GM18519 (cell line): Measurements from ENCODE around the gene SND1.

ENCODE experiments used
- ATAC-seq: cut with Tn5 transposase; IDR thresholded peaks from one replicate; pipeline ENCODE4 v1.9.1; 2021; ENCODE audit warnings: mild to moderate bottlenecking, moderate library complexity; ENCODE audit not compliant: unreplicated experiment, low FRiP score

Gene SND1

GRCh38 chr7:127976056-127976737, 324.2 kb downstream of the SND1 start:
- no peak for ATAC-seq

- ATAC-seq, result no peak
Measured at GRCh38 chr7:127976738-127977120, 324.7 kb downstream of the SND1 start.

GRCh38 chr7:127978421-127978820, 326.4 kb downstream of the SND1 start:
- ATAC-seq, result no peak

GRCh38 chr7:127979113-127979727, 327.2 kb downstream of the SND1 start:
- no peak for ATAC-seq

GRCh38 chr7:127979728-127980126, 327.7 kb downstream of the SND1 start:
- ATAC-seq, result no peak

GRCh38 chr7:127980901-127981300, 328.9 kb downstream of the SND1 start:
- no peak for ATAC-seq

GRCh38 chr7:127981965-127982364, 330.0 kb downstream of the SND1 start:
- no peak for ATAC-seq

GRCh38 chr7:127983804-127984332, 331.9 kb downstream of the SND1 start:
- ATAC-seq, result no peak

- ATAC-seq, result no peak
Measured at GRCh38 chr7:127986581-127987521, 334.9 kb downstream of the SND1 start.

GRCh38 chr7:127988751-127989150, 336.8 kb downstream of the SND1 start:
- no peak for ATAC-seq

- no peak for ATAC-seq
Measured at GRCh38 chr7:127993317-127993716, 341.3 kb downstream of the SND1 start.

GRCh38 chr7:127993987-127994386, 342.0 kb downstream of the SND1 start:
- ATAC-seq, result no peak

GRCh38 chr7:127995156-127995880, 343.3 kb downstream of the SND1 start:
- no peak for ATAC-seq

- no peak for ATAC-seq
Measured at GRCh38 chr7:127995881-127996215, 343.9 kb downstream of the SND1 start.

- no peak for ATAC-seq
Measured at GRCh38 chr7:127996253-127997071, 344.5 kb downstream of the SND1 start.

- ATAC-seq, result no peak
Measured at GRCh38 chr7:127997226-127997922, 345.4 kb downstream of the SND1 start.

- ATAC-seq, result no peak
Measured at GRCh38 chr7:127998671-127999070, 346.7 kb downstream of the SND1 start.

GRCh38 chr7:128000048-128000447, 348.1 kb downstream of the SND1 start:
- no peak for ATAC-seq

- ATAC-seq, result no peak
Measured at GRCh38 chr7:128000854-128001265, 348.9 kb downstream of the SND1 start.
